NCI-H146 (cell line): Measurements from ENCODE around the gene RPL3.
A peak's percentile ranks its signal among the peaks of the same experiment; 100 is the strongest.
"Not testable (repeated sequence)": the region's sequence is repeated elsewhere in the genome, so short reads cannot be mapped to it uniquely, and the experiment has no call there.

Experiments used
- DNase-seq: peaks from one replicate; lab custom pipeline; 2025; lab: John Stamatoyannopoulos, UW

RPL3 gene

DNA sequence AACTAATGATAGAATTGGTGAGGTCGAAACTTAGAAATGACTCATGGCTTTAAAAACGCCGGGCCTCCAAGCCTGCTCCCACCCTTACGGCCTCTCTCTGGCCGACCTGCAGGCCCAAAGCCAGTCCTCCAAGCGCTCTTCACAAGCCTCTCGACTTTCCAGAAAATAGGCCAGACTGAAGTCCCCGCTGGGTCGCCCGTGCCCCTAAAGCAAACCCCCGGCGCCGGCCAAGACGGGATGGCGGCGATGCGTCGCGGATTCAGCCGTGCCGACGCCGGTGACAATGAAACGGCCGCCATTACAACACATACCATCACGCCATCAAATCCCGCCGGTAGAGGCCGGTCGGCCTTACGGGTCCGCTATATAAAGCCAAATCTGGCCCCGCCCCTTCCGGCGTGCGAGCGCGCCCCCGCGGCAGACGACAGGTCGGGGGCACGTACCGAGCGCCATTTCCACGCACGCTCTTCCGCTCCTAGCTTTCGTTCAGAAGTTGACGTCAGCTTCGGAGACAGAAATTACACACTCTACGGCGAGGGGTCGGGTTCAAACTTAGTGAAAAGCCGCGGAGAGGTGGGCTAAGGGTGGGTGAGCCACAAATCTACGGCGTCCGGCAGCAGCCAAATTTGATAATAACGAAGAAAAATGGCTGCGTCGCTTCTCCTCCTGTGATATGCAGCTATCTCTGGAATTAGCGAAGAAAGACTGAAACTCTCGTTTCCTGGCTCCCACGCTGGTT lies at the start of gene RPL3:
Gene RPL3 (minus strand): TSS at position 340 of the 739 bp plus-strand sequence. CDS start 26 bp downstream, at position 314.
- peak; percentile 95 for DNase-seq

DNA sequence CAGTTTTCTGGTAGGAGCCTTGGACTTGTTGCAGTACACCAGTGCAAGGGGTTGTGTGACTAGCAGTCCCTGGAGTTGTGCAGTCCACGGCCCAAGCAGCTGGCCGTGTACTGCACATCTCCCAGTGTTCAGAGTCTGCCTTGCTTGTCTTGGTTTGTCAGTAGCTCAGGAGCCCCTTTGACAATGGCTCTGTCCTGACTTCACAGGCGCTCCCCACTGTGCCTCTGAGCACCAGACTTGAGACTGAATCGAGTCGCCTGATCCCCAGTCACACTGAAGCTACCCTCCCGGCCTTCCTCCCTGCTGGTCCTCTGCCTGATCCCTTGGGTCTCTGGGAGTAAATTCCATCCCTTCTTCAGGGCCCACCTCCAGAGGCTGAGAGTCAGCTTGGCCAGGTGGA lies 49.8 kb upstream of the RPL3 start:
- DNase-seq, result no peak

DNA sequence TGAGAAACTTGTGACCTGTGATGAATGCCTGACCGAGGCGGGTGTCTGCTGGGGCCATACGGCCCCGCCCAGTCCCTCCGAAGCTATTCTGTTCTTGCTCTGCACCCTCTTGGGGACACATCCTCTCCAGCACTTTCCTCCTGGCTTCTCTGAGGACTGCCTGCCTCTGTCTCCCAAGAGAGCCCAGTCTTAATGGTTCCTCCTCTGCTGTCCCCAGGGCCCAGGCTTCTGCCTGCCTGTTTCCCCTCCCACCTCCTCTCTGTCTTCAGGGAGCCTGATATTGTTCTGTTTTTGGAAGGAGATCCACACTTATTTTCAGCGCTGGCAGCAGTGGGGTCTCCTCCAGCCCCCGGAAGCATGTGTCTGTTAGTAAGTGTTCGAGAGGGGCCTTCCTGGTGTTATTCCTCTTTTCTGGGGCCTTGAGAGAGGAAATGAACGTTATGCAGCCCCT lies 49.1 kb upstream of the RPL3 start:
- no peak for DNase-seq

DNA sequence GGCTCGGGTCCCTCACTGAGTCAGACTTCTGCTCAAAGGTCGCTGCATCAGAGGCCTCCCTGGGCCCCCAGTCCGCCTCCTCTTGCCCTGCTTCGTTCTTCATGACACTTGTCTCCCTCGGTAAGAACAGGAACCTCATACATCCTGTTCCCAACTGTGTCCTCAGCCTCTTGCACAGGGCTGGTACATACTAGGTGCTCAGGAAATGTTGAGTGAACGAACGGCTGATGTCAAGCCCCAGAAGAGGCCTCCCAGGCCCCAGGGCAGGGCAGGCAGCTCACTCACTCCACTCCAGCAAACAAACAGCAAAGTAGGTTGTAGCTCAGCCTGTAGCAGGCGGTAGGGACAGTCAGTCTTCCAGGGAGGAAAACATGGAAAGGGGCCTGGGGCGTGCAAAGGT lies 47.6 kb upstream of the RPL3 start:
- no peak for DNase-seq

DNA sequence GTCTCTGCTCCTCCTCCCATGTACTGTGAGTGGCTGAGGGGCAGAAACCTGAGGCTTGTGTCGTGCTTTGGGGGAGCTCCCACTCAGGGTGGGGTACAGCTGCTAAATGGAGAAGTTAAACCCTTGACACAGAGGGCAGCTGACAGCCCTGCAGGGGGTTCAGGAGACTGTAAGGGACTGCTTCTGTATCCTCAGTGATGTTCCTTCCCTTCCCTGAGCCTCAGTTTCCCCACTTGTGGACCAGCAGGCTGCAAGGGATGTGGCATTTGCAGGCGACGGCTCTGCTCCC lies 46.0 kb upstream of the RPL3 start:
- no peak for DNase-seq

DNA sequence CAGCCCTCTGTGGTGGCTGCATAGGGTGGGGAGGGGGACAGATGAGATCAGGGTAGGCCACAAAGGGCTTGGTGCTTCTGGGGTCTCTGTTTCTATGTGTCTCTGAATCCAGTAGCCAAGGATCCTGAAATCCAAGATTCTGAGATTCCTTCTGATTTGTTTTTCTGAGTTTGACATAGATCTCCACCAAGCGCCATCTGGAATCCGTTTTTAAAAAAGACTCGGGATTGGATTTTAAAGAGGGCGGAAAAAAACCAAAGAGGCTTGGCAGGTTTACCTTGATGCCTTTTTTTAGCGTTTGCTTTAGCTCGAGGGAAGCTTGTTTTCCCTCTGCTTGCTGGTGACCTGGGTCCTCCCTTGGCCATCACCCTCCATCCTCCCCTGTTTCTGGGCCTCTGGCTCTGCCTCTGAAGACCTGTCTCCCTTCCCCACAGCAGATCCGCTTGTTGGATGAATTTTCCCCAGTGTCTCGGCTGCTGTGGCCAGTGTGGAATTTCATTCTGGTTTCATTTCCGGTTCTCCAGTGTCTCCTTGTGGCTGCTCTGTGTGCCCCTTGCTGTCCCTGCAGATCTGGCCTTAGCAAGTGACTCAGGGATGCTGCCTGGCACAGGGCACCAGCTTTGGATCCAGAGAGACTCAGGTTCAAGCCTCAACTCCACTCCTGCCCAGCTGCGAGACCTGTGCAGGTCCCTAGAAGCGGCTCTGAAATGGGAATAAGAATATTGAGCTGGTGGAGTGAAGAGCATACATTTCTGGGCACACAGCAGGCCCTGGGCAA lies 45.5 kb upstream of the RPL3 start:
- DNase-seq, result no peak

DNA sequence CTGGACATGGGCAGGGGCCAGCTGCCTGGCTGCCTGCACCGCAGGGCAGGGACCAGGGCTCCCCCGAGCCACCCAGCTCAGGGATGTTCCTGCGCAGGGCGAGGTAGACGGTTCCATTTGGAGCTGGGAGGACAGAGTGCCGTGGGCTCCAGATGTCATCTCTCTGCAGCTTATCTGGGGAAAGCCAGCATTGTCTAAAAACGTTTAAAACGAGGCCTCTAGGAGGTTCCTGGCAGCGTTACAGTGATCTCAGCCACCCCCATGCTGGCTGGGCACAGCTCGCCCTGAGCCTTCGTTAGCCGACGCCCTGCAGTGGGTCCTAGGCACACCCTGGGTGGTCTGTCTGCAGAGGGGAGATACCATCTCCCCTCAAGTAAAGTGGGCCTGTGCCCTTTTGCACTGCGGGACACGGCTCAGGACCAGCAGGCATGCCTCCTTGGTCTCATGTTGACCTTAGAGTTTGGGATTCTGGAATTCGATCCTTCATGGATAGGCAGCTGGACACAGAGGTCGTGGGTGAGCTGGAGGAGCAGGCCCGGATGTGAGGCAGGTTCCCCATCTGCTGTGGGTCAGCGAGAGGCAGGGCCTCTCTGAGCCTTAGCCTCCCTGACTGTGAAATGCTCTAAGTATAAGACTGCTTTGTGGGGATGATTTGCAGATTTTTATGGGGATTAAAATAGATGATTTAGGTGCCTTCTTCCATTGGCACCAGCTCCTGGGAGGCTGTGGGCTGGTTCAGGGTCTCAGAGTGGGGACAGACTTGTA lies 44.5 kb upstream of the RPL3 start:
- DNase-seq, result no peak

DNA sequence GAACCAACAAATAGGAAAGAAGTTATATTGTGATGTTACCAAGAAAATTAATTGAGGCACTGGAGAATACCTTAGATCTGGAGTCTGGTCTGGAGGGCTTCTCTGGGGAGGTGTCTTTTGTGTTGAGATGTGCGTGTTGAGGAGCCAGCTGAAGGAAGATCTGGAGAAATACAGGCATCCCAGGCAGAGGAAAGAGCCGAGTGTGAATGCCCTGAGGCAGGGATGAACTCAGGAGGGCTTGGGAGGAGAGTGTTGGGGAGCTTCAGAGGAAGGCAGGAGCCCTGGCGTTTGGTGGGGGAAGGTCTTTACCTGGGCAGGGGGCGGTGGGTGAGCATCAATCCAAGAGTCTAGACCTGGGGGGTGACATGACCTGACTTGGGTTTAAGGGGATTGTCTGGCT lies 43.5 kb upstream of the RPL3 start:
- no peak for DNase-seq

DNA sequence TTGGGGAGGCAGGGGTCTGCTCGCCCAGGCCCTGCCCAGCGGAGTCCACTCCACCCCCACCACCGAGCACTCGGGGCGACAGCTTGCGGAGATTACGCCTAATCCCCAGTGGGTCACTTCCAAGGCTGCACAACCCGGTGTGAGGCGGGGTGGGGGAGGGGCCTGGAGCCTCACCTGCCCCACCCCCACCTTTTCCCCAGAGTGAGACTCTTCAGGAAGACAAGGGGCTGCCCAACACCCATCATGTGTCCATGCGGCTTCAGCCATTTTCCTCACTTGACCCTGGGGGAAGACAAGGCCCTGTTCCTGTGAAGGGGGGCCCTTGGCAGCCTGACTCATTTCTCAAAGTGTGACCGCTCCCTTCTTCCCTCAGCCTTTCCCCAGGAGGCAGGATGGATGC lies 42.8 kb upstream of the RPL3 start:
- no peak for DNase-seq

DNA sequence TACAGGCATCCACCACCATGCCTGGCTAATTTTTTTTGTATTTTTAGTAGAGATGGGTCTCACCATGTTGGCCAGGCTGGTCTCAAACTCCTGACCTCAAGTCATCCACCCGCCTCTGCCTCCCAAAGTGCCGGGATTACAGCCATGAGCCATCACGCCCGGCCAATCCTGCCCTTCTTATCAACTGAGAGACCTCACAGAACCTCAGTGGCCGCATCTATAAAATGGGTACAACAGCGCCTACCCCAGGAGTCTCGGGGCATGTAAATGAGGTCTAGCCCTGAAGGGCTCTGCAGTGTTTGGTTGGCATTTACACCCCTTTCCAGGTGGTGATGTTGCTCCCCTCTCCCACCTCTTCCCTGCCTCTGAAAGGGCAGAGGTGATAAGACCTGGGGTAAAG lies 42.1 kb upstream of the RPL3 start:
- DNase-seq, result no peak

DNA sequence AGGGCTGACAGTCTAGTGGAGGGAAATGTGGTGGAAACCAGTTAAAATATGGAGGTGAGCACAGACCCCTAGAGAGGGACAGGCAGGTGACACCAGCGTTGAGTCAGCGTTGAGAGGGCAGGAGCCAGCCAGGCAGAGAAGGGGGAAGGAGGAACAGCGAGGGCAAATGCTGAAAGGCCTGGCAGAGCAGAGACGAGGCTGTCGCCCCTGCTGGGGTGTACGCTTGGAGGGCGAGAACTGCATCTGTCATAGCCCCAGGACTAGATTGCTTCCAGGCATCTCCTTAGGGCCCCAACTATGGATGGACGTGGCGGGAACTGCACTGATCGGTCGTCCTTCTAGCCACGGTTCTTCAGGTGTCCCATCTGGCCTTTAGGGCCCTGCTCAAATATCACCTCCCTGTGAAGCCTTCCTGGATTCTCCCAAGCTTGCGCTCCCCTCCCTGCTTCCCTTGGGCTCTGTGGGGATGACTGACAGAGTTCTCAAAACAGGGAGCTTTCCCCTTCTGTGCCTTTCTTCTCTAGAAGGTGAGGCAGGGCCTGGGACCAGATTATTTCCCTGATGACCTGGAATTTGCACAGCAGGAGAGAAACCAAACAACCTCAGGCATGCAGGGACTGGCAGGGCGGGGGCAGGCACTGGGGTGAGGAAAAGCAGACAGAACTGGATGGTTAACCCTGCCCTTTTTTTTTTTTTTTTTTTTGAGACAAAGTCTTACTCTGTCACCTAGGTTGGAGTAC lies 41.4 kb upstream of the RPL3 start:
- peak; percentile 62 for DNase-seq

DNA sequence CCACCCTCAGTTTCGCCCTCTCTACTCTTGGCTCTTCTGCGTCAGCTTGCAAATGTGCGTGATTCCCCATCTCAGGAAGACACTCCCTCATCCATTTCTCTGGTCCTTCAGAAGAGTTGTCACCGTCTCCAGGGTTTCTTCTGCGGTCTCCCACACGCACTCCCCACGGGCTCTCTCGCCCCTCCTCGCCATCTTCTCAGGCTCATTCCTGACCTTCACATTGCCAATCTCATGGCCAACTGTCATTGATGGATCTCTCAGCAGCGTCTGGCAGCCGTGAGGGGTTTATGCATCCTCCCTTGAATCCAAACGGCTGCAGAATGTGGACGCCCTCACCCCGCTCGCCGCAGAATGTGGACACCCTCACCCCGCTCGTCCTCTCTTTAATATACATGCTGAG lies 40.8 kb upstream of the RPL3 start:
- DNase-seq, result no peak

DNA sequence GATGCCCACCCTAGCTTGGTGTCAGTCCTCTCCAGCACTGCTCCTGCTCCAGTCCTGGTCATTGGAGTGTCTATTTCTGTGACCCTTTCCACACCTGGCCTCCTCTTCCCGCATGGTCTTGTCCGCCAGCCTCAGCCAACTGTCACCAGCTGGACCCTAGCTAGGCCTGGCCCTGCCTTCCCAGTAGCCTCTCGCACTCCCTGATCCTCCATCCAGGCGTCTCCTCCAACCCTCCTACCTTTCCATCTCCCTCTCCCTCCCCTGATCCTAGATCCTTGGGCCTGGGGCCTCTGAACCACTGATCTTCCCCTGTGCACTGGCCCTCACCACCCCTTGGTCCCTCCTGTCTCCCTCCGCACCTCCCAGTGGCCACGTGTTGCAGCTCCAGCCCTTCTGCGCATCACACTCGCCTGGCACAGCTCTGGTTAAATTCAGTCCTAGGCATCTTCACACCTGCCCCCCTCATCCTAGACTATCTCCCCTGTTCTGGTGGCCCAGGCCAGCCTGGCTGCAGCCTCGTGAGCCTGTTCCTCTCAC lies 40.3 kb upstream of the RPL3 start:
- DNase-seq, result no peak

DNA sequence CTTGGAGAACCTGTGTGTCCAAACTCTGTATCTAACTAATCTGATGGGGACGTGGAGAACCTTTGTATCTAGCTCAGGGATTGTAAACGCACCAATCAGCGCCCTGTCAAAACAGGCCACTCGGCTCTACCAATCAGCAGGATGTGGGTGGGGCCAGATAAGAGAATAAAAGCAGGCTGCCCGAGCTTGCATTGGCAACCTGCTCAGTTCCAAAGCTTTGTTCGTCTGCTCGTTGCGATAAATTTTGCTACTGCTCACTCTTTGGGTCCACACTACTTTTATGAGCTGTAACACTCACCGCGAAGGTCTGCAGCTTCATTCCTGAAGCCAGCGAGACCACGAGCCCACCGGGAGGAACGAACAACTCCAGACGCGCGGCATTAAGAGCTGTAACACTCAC lies 38.8 kb upstream of the RPL3 start:
- not testable (repeated sequence) for DNase-seq

DNA sequence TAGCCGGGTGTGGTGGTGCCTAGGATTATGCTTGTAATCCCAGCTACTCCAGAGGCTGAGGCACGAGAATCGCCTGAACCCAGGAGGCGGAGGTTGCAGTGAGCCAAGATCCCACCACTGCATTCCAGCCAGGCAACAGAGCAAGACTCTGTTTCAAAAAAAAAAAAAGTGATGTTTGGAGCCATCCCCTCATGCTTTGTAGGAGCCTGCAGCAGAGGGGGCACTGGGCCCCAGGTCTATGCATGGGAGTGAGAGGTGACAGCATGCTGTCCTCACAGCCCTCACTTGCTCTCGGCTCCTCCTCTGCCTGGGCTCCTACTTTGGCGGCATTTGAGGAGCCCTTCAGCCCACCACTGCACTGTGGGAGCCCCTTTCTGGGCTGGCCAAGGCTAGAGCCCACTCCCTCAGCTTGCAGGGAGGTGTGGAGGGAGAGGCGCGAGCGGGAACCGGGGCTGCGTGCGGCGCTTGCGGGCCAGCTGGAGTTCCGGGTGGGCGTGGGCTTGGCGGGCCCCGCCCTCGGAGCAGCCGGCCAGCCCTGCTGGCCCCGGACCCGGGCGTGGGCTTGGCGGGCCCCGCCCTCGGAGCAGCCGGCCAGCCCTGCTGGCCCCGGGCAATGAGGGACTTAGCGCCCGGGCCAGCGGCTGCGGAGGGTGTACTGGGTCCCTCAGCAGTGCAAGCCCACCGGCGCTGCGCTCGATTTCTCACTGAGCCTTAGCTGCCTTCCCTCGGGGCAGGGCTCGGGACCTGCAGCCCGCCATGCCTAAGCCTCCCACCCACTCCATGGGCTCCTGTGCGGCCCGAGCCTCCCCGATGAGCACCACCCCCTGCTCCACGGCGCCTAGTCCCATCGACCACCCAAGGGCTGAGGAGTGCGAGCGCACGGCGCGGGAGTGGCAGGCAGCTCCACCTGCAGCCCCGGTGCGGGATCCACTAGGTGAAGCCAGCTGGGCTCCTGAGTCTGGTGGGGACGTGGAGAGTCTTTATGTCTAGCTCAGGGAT lies 38.0 kb upstream of the RPL3 start:
- DNase-seq, result not testable (repeated sequence)

DNA sequence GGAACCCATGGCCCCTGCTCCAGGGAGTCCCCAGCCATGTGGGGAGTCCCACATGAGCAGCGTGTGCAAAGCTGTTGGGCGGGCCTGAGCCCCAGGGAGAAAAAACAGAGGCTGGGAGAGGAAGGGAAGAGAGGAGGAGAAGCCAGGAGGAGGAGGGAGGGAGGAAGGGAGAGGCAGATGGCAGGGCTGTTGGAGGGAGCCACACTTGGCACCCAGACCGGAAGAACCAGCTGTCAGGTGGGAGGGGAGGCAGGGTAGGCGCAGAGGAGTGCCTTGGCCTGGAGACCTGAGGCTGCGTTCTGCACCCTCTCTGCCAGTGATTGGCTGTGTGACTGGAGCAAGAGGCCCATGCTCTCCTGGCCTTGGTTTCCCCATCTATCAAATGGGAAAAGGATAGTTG lies 37.0 kb upstream of the RPL3 start:
- DNase-seq, result no peak

DNA sequence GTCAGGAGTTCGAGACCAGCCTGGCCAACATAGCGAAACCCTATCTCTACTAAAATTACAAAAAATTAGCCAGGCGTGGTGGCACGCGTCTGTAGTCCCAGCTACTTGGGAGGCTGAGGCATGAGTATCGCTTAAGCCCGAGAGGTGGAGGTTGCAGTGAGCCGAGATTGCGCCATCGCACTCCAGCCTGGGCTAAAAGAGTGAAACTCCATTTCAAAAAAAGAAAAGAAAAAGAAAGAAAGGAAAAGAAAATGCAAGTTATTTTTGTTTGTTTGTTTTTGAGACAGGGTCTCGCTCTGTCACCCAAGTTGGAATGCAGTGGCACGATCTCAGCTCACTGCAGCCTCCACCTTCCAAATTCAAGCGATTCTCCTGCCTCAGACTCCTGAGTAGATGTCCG lies 36.4 kb upstream of the RPL3 start:
- DNase-seq, result not testable (repeated sequence)

DNA sequence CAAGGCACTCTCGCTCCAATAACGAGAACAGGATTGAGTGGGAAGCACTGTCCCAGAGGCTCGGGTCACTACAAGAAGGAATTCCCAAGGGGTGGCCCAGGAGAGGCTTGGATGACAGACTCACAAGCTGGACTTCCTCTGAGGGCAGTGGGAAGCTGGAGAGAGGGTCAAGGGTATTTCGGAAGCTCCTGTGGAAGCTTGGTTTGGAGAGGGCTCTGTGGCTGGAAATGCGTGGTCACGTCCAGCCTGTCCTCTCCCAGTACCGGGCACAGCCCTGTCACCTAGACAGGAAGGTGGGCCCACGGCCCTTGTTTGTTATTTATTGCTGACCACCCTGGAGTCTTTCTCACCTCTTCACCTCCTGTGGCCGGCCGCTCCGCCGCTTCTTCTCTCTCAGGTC lies 35.7 kb upstream of the RPL3 start:
- DNase-seq, result no peak

DNA sequence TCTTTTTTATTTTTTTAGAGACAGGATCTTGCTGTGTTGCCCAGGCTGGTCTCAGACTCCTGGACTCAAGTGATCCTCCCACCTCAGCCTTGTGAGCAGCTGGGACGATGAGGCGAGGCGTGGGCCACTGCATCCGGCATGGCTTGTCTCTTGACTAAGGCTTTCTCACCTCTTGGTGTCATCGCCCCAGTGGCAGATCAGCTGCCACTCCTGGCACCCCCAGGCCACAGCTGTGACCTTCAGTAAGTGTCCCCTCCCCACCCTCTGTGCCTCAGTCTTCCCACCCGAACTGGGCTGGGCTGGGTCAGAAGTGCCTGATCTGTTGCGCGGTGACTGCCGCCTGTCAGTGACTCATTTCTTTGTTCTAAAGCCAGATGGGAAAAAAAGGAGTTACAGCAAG lies 33.9 kb upstream of the RPL3 start:
- DNase-seq, result no peak

DNA sequence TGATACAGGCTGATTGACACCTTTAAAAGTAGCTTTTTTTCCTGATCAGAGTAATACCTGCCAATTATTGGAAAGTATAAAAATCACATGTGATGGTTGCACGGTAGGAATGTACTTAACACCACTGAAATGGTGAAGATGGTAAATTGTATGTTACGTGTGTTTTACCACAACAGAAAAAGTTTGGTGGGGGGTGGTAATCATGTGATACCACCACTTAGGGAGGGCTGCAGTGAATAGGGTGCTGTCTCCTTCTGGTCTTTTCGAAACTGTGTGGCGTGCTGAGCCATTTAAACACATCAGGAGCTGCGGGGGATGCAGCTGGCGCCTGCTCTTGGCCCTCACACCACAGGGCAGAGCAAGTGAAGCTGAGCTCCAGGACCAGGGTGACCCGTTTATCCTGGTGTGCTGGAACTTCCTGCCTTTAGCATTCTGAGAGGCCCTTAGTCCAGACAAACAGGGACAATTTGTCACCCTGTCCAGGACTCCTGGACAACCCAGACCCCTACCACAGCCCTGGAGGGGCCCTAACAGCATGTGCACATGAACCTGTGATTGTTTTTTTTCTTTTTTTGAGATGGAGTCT lies 33.0 kb upstream of the RPL3 start:
- DNase-seq, result no peak
